DOHH2 (cell line): ENCODE results near the gene AXDND1.

Experiments
- H3F3A ChIP-seq: fragments of 200-600 bp; sonication (generic), shearing (Covaris generic); 2 replicates; pipeline ENCODE4 v1.6.0; 2016; ENCODE audit warnings: antibody characterized with exemption, mild to moderate bottlenecking; ENCODE audit not compliant: control insufficient read depth, insufficient read depth
- H3K27ac ChIP-seq: fragments of 200-600 bp; sonication (generic); 2 replicates; pipeline ENCODE4 v1.5.1; 2014; ENCODE audit warnings: low read depth, mild to moderate bottlenecking, low read length, moderate library complexity
- H3K27me3 ChIP-seq: fragments of 200-600 bp; sonication (generic); 2 replicates; pipeline ENCODE4 v1.6.1; 2014; ENCODE audit warnings: mild to moderate bottlenecking, low read length, mixed read lengths; ENCODE audit not compliant: control insufficient read depth
- H3K36me3 ChIP-seq: fragments of 200-600 bp; sonication (generic); 2 replicates; pipeline ENCODE4 v1.6.1; 2014; ENCODE audit warnings: mild to moderate bottlenecking, low read length, moderate library complexity, mixed read lengths; ENCODE audit not compliant: control insufficient read depth
- H3K4me1 ChIP-seq: fragments of 200-600 bp; sonication (generic); 2 replicates; pipeline ENCODE4 v1.6.1; 2014; ENCODE audit warnings: mild to moderate bottlenecking, low read length, mixed read lengths; ENCODE audit not compliant: control insufficient read depth
- H3K4me2 ChIP-seq: fragments of 200-600 bp; sonication (generic); 2 replicates; pipeline ENCODE4 v1.6.0; 2014; ENCODE audit warnings: mild to moderate bottlenecking, low read length, moderate library complexity
- H3K4me3 ChIP-seq: fragments of 200-600 bp; sonication (generic); 2 replicates; pipeline ENCODE4 v1.5.1; 2014; ENCODE audit warnings: mild to moderate bottlenecking, low read length, mixed read lengths
- H3K79me2 ChIP-seq: fragments of 200-600 bp; sonication (generic); 2 replicates; pipeline ENCODE4 v1.6.1; 2014; ENCODE audit warnings: mild to moderate bottlenecking, low read length, mixed read lengths; ENCODE audit not compliant: control insufficient read depth
- H3K9me2 ChIP-seq: fragments of 200-600 bp; sonication (generic); replicated peaks from 2 replicates; pipeline ENCODE4 v1.6.1; 2014; ENCODE audit warnings: mild to moderate bottlenecking, low read length, mixed read lengths; ENCODE audit not compliant: control insufficient read depth
- H3K9me3 ChIP-seq: fragments of 200-600 bp; sonication (generic); 2 replicates; pipeline ENCODE4 v1.6.1; 2014; ENCODE audit warnings: antibody characterized with exemption, low read length, mixed read lengths; ENCODE audit not compliant: control insufficient read depth, insufficient read depth
- H4K20me1 ChIP-seq: fragments of 200-600 bp; sonication (generic); 2 replicates; pipeline ENCODE4 v1.6.0; 2014; ENCODE audit warnings: low read depth, mild to moderate bottlenecking, antibody characterized with exemption, low read length, moderate library complexity; ENCODE audit not compliant: control insufficient read depth, insufficient read depth
- CTCF ChIP-seq: fragments of 200-600 bp; sonication (generic); IDR thresholded peaks from one replicate; pipeline ENCODE4 v1.5.1; 2014; ENCODE audit warnings: antibody characterized with exemption, mild to moderate bottlenecking, low read depth, low read length; ENCODE audit not compliant: poor library complexity, severe bottlenecking
- EZH2phosphoT487 ChIP-seq: fragments of 200-600 bp; sonication (generic); IDR thresholded peaks from 2 replicates; pipeline ENCODE4 v1.6.1; 2017; ENCODE audit warnings: borderline replicate concordance, mild to moderate bottlenecking, antibody characterized with exemption, low read length, moderate library complexity, mixed read lengths

Gene AXDND1

GRCh38 chr1:179576509-179576908 is 210.7 kb downstream of the AXDND1 start:
- Histone ChIP-seq H3K36me3 (no peaks in the 10 kb centered on the region), H3K79me2 (no peaks in the 10 kb centered on the region), H3K27me3 (no peaks in the 10 kb centered on the region), H4K20me1 (no peaks in the 10 kb centered on the region), H3K4me1 (no peaks in the 10 kb centered on the region), H3K4me3 (no peak overlapping the region), H3F3A (no peaks in the 10 kb centered on the region), H3K9me2 (no peaks in the 10 kb centered on the region), H3K9me3 (no peaks in the 10 kb centered on the region), H3K4me2 (no peak overlapping the region), H3K27ac (no peak overlapping the region)
- no peak for TF ChIP-seq CTCF
- no peak for TF ChIP-seq EZH2phosphoT487

GRCh38 chr1:179583771-179584320 is 218.1 kb downstream of the AXDND1 start:
- H3K79me2 ChIP-seq = no peaks in the 10 kb centered on the region
- H3K27me3 ChIP-seq = no peaks in the 10 kb centered on the region
- no peak for TF ChIP-seq EZH2phosphoT487
- TF ChIP-seq CTCF = no peak
- no peak overlapping the region for H3K4me3 ChIP-seq
- H3K9me3 ChIP-seq = no peaks in the 10 kb centered on the region
- H3K9me2 ChIP-seq = no peaks in the 10 kb centered on the region
- H3K27ac ChIP-seq = no peak overlapping the region
- H3K4me1 ChIP-seq = no peaks in the 10 kb centered on the region
- no peaks in the 10 kb centered on the region for H3F3A ChIP-seq
- H3K36me3 ChIP-seq = no peaks in the 10 kb centered on the region
- H3K4me2 ChIP-seq = no peak overlapping the region
- no peaks in the 10 kb centered on the region for H4K20me1 ChIP-seq

GRCh38 chr1:179586107-179586823 is 220.5 kb downstream of the AXDND1 start:
- Histone ChIP-seq H3K27me3 (no peaks in the 10 kb centered on the region), H3K4me3 (no peak overlapping the region), H3K9me2 (no peaks in the 10 kb centered on the region), H3F3A (no peaks in the 10 kb centered on the region), H3K4me2 (no peak overlapping the region), H3K4me1 (no peaks in the 10 kb centered on the region), H4K20me1 (no peaks in the 10 kb centered on the region), H3K9me3 (no peaks in the 10 kb centered on the region), H3K36me3 (no peaks in the 10 kb centered on the region), H3K79me2 (no peaks in the 10 kb centered on the region), H3K27ac (no peak overlapping the region)
- no peak for TF ChIP-seq EZH2phosphoT487
- TF ChIP-seq CTCF = no peak
